HG02588 (cell line): ENCODE results near the gene ZSWIM6.

Experiments used
- ATAC-seq: cut with Tn5 transposase; IDR thresholded peaks from one replicate; pipeline ENCODE4 v1.9.1; 2021; ENCODE audit warnings: mild to moderate bottlenecking, moderate library complexity; ENCODE audit not compliant: unreplicated experiment

Gene ZSWIM6

GRCh38 chr5:61468483-61468865 lies 136.4 kb downstream of the ZSWIM6 start:
- no peak for ATAC-seq

GRCh38 chr5:61471352-61471751 lies 139.3 kb downstream of the ZSWIM6 start:
- no peak for ATAC-seq

- no peak for ATAC-seq
These were observed 140.3 kb downstream of the ZSWIM6 start for GRCh38 chr5:61472172-61472958.

GRCh38 chr5:61474746-61475145 lies 142.7 kb downstream of the ZSWIM6 start:
- no peak for ATAC-seq

- no peak for ATAC-seq
These were observed 145.7 kb downstream of the ZSWIM6 start for GRCh38 chr5:61477788-61478187.

- no peak for ATAC-seq
These were observed 148.0 kb downstream of the ZSWIM6 start for GRCh38 chr5:61479850-61480614.

- ATAC-seq, result no peak
These were observed 150.9 kb downstream of the ZSWIM6 start for GRCh38 chr5:61482980-61483379.

GRCh38 chr5:61486476-61486875 lies 154.4 kb downstream of the ZSWIM6 start:
- no peak for ATAC-seq

- ATAC-seq, result no peak
These were observed 157.5 kb downstream of the ZSWIM6 start for GRCh38 chr5:61489574-61489973.

GRCh38 chr5:61491861-61492260 lies 159.8 kb downstream of the ZSWIM6 start:
- ATAC-seq, result no peak

GRCh38 chr5:61493973-61494372 lies 161.9 kb downstream of the ZSWIM6 start:
- ATAC-seq, result no peak

- ATAC-seq, result no peak
These were observed 164.4 kb downstream of the ZSWIM6 start for GRCh38 chr5:61496446-61496845.

- no peak for ATAC-seq
These were observed 164.8 kb downstream of the ZSWIM6 start for GRCh38 chr5:61496860-61497259.

- ATAC-seq, result no peak
These were observed 166.1 kb downstream of the ZSWIM6 start for GRCh38 chr5:61498121-61498520.

- no peak for ATAC-seq
These were observed 169.9 kb downstream of the ZSWIM6 start for GRCh38 chr5:61501971-61502370.

GRCh38 chr5:61504143-61504770 lies 172.2 kb downstream of the ZSWIM6 start:
- no peak for ATAC-seq

GRCh38 chr5:61505281-61505680 lies 173.2 kb downstream of the ZSWIM6 start:
- ATAC-seq, result no peak

- ATAC-seq, result no peak
These were observed 175.2 kb downstream of the ZSWIM6 start for GRCh38 chr5:61507232-61507631.

GRCh38 chr5:61516946-61517345 lies 184.9 kb downstream of the ZSWIM6 start:
- ATAC-seq, result no peak

- no peak for ATAC-seq
These were observed 187.7 kb downstream of the ZSWIM6 start for GRCh38 chr5:61519728-61520277.

GRCh38 chr5:61523073-61523472 lies 191.0 kb downstream of the ZSWIM6 start:
- ATAC-seq, result no peak

GRCh38 chr5:61523997-61524396 lies 191.9 kb downstream of the ZSWIM6 start:
- ATAC-seq, result no peak
